Suprapubic skin (tissue), 4 donors: Measurements from ENCODE around the gene PREX1. TPM values are rescaled to one million over a fixed set of nuclear protein-coding genes. Genes with fewer than 3 reads are reported as not detected.

ENCODE experiments used
- DNase-seq, 2 donors: peaks; one replicate each; pipeline ENCODE4 v3.0.0-alpha.2; 2019; ENCODE audit warnings: low spot score in 2 of 2
- H3K27ac ChIP-seq: fragments of 200-600 bp; sonication (generic); one replicate; pipeline ENCODE4 v1.5.1; 2019
- H3K27me3 ChIP-seq: fragments of 200-600 bp; sonication (generic); one replicate; pipeline ENCODE4 v1.5.1; 2019
- H3K36me3 ChIP-seq: fragments of 200-600 bp; sonication (generic); one replicate; pipeline ENCODE4 v1.5.1; 2019
- H3K4me1 ChIP-seq: fragments of 200-600 bp; sonication (generic); one replicate; pipeline ENCODE4 v1.5.1; 2019
- H3K4me3 ChIP-seq: fragments of 200-600 bp; sonication (generic); one replicate; pipeline ENCODE4 v1.5.1; 2019; ENCODE audit warnings: mild to moderate bottlenecking
- H3K9me3 ChIP-seq: fragments of 200-600 bp; sonication (generic); one replicate; pipeline ENCODE4 v1.5.1; 2019
- CTCF ChIP-seq, 2 donors: fragments of 200-600 bp in 1 of 2; fragments of 450-650 bp in 1 of 2; sonication (generic) in 1 of 2; IDR thresholded peaks; one replicate each; pipeline ENCODE4 v1.5.1; 2016 to 2019; ENCODE audit warnings: antibody characterized with exemption in 2 of 2, mild to moderate bottlenecking in 1 of 2, moderate library complexity in 1 of 2
- EP300 ChIP-seq: sonication (generic); formaldehyde crosslinking; IDR thresholded peaks from one replicate; pipeline ENCODE4 v1.6.1; 2017; ENCODE audit warnings: antibody characterized with exemption
- POLR2A ChIP-seq, 2 donors: fragments of 450-650 bp; IDR thresholded peaks; one replicate each; pipeline ENCODE4 v1.6.1; 2017; ENCODE audit warnings: antibody characterized with exemption in 2 of 2, mild to moderate bottlenecking in 2 of 2, moderate library complexity in 2 of 2
- POLR2AphosphoS5 ChIP-seq, 3 donors: sonication (generic); formaldehyde crosslinking; IDR thresholded peaks; one replicate each; pipeline ENCODE4 v1.6.1; 2017; ENCODE audit warnings: antibody characterized with exemption in 3 of 3
- WGBS: methylation state at CpG from one replicate; pipeline ENCODE4 v1.1.5; 2018; 5-methylcytosine and 5-hydroxymethylcytosine counted together
- total RNA-seq, 4 donors: library from RNA; depleted of rRNA; stranded (reverse); fragments of >200 nt; gene quantifications; one replicate each; pipeline ENCODE4 v1.1.0, GENCODE V29; 2016

The PREX1 gene
- total RNA-seq, 4 donors from 2014 or later = 4.7 to 15.1 (median 10.2) TPM

- no peak for TF ChIP-seq POLR2AphosphoS5 (IDR thresholded peaks at IDR 0.05)
- TF ChIP-seq CTCF (IDR thresholded peaks at IDR 0.05) = no peak
- TF ChIP-seq POLR2A (IDR thresholded peaks at IDR 0.05) = no peak
- no peak for TF ChIP-seq EP300
- no peak for DNase-seq
- Histone ChIP-seq H3K36me3 (peaks cover 9% of the 10 kb centered on the region), H3K27ac (no peak overlapping the region), H3K4me1 (no peaks in the 10 kb centered on the region), H3K9me3 (no peaks in the 10 kb centered on the region), H3K27me3 (peaks cover 11% of the 10 kb centered on the region), H3K4me3 (no peak overlapping the region)
- 88% methylated on average over 8 of the region's 8 CpGs for WGBS
These were observed 79.2 kb downstream of the PREX1 start for GRCh38 chr20:48748556-48748955.

GRCh38 chr20:48747840-48748414 is 79.9 kb downstream of the PREX1 start:
- no peaks in the 10 kb centered on the region for H3K4me1 ChIP-seq
- TF ChIP-seq POLR2AphosphoS5 (IDR thresholded peaks at IDR 0.05) (no peak), EP300 (no peak), CTCF (IDR thresholded peaks at IDR 0.05) (no peak), POLR2A (IDR thresholded peaks at IDR 0.05) (no peak)
- H3K36me3 ChIP-seq = peaks cover 9% of the 10 kb centered on the region
- H3K27me3 ChIP-seq = peaks cover 11% of the 10 kb centered on the region
- H3K4me3 ChIP-seq = no peak overlapping the region
- 82% methylated on average over 15 of the region's 15 CpGs for whole genome bisulfite sequencing
- no peak overlapping the region for H3K27ac ChIP-seq
- DNase-seq = no peak
- H3K9me3 ChIP-seq = no peaks in the 10 kb centered on the region

GRCh38 chr20:48745330-48745729 is 82.5 kb downstream of the PREX1 start:
- no peak overlapping the region for H3K27ac ChIP-seq
- peaks cover 11% of the 10 kb centered on the region for H3K27me3 ChIP-seq
- peaks cover 9% of the 10 kb centered on the region for H3K36me3 ChIP-seq
- no peak for DNase-seq
- TF ChIP-seq POLR2A (IDR thresholded peaks at IDR 0.05) (no peak), POLR2AphosphoS5 (IDR thresholded peaks at IDR 0.05) (no peak), EP300 (no peak), CTCF (IDR thresholded peaks at IDR 0.05) (no peak)
- no peak overlapping the region for H3K4me3 ChIP-seq
- H3K9me3 ChIP-seq = no peaks in the 10 kb centered on the region
- H3K4me1 ChIP-seq = no peaks in the 10 kb centered on the region
- WGBS = 74% methylated on average over 6 of the region's 6 CpGs

GRCh38 chr20:48744515-48744914 is 83.3 kb downstream of the PREX1 start:
- Histone ChIP-seq H3K4me3 (no peak overlapping the region), H3K27me3 (peaks cover 11% of the 10 kb centered on the region), H3K4me1 (no peaks in the 10 kb centered on the region), H3K36me3 (peaks cover 9% of the 10 kb centered on the region), H3K27ac (no peak overlapping the region), H3K9me3 (no peaks in the 10 kb centered on the region)
- 93% methylated on average over 4 of the region's 6 CpGs for WGBS
- no peak for DNase-seq
- TF ChIP-seq POLR2AphosphoS5 (IDR thresholded peaks at IDR 0.05) (no peak), EP300 (no peak), POLR2A (IDR thresholded peaks at IDR 0.05) (no peak), CTCF (IDR thresholded peaks at IDR 0.05) (no peak)

GRCh38 chr20:48743807-48744206 is 84.0 kb downstream of the PREX1 start:
- no peak overlapping the region for H3K4me3 ChIP-seq

More at GRCh38 chr20:48743807-48744206, 84.0 kb downstream of the PREX1 start:
- DNase-seq = no peak
- no peaks in the 10 kb centered on the region for H3K4me1 ChIP-seq
- peaks cover 9% of the 10 kb centered on the region for H3K36me3 ChIP-seq
- H3K27ac ChIP-seq = no peak overlapping the region
- no peak for TF ChIP-seq POLR2AphosphoS5 (IDR thresholded peaks at IDR 0.05)
- no peak for TF ChIP-seq POLR2A (IDR thresholded peaks at IDR 0.05)
- no peak for TF ChIP-seq EP300
- no peak for TF ChIP-seq CTCF (IDR thresholded peaks at IDR 0.05)
- peaks cover 5% of the 10 kb centered on the region for H3K27me3 ChIP-seq
- H3K9me3 ChIP-seq = no peaks in the 10 kb centered on the region
- WGBS = 69% methylated on average over 5 of the region's 5 CpGs
